HEK293T (cell line): ENCODE measurements around the gene PIGBOS1.

Experiments
- ARNT ChIP-seq: fragments of 450-650 bp; IDR thresholded peaks from 2 replicates; pipeline ENCODE4 v1.6.1; 2017; ENCODE audit warnings: mild to moderate bottlenecking
- BHLHE40 ChIP-seq: fragments of 450-650 bp; IDR thresholded peaks from 2 replicates; pipeline ENCODE4 v1.6.1; 2016; ENCODE audit warnings: mild to moderate bottlenecking, moderate library complexity, borderline replicate concordance
- ELF4 ChIP-seq: fragments of 450-650 bp; IDR thresholded peaks from 2 replicates; pipeline ENCODE4 v1.6.1; 2017; ENCODE audit warnings: antibody characterized with exemption
- FOXA1 ChIP-seq: fragments of 450-650 bp; IDR thresholded peaks from 2 replicates; pipeline ENCODE4 v1.6.1; 2016; ENCODE audit warnings: mild to moderate bottlenecking
- FOXK2 ChIP-seq: fragments of 450-650 bp; IDR thresholded peaks from 2 replicates; pipeline ENCODE4 v1.6.1; 2016; ENCODE audit warnings: mild to moderate bottlenecking
- FOXM1 ChIP-seq: fragments of 450-650 bp; IDR thresholded peaks from 2 replicates; pipeline ENCODE4 v1.6.1; 2017; ENCODE audit warnings: mild to moderate bottlenecking, borderline replicate concordance
- HDGF ChIP-seq: fragments of 450-650 bp; IDR thresholded peaks from 2 replicates; pipeline ENCODE4 v1.6.1; 2017; ENCODE audit warnings: antibody characterized with exemption, borderline replicate concordance
- NFRKB ChIP-seq: fragments of 450-650 bp; IDR thresholded peaks from 2 replicates; pipeline ENCODE4 v1.6.1; 2016; ENCODE audit warnings: mild to moderate bottlenecking, moderate library complexity
- SP1 ChIP-seq: fragments of 450-650 bp; IDR thresholded peaks from 2 replicates; pipeline ENCODE4 v1.6.1; 2017
- SUZ12 ChIP-seq: fragments of 450-650 bp; IDR thresholded peaks from 2 replicates; pipeline ENCODE4 v1.6.1; 2016; ENCODE audit warnings: mild to moderate bottlenecking
- TARDBP ChIP-seq: fragments of 450-650 bp; IDR thresholded peaks from 2 replicates; pipeline ENCODE4 v1.6.1; 2016
- ZNF384 ChIP-seq: fragments of 450-650 bp; IDR thresholded peaks from 2 replicates; pipeline ENCODE4 v1.6.1; 2016

- TF ChIP-seq FOXM1 (no peak), NFRKB (no peak), SUZ12 (no peak), SP1 (no peak), BHLHE40 (no peak), ELF4 (no peak), ZNF384 (no peak), TARDBP (no peak), FOXA1 (no peak), FOXK2 (no peak), HDGF (no peak), ARNT (no peak)
Observed at GRCh38 chr15:55348281-55348778, 29.4 kb upstream of the PIGBOS1 start.
